DOHH2 (cell line): ENCODE data around the gene TMEM109.
A peak's percentile ranks its signal among the peaks of the same experiment; 100 is the strongest.

Experiments used
- EZH2phosphoT487 ChIP-seq: fragments of 200-600 bp; sonication (generic); IDR thresholded peaks from 2 replicates; pipeline ENCODE4 v1.6.1; 2017; ENCODE audit warnings: borderline replicate concordance, mild to moderate bottlenecking, antibody characterized with exemption, low read length, moderate library complexity, mixed read lengths
- TF ChIP-seq, protein P1 (sequence below): fragments of 200-600 bp; sonication (generic); IDR thresholded peaks from one replicate; pipeline ENCODE4 v1.5.1; 2014; ENCODE audit warnings: antibody characterized with exemption, mild to moderate bottlenecking, low read depth, low read length; ENCODE audit not compliant: poor library complexity, severe bottlenecking

DNA sequence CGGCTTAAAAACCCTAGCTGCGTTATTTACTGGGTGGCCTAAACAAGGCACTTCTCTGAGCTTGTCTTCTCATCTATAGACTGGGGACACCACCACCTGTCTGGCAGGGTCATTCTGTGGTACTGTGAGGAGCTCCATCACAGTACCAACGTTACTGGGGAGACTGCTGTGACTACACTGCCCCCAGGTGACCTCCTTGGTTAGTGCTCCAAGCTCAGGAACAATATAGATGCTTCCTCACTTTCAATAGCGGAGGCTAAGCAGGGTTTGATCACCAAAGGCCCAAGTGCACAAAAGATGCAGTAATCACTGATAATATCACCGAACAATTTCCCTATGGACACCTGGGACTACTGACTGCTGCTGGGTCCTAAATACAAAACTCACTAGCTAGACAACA is 26.4 kb upstream of the TMEM109 start:
- TF ChIP-seq, protein P1, sequence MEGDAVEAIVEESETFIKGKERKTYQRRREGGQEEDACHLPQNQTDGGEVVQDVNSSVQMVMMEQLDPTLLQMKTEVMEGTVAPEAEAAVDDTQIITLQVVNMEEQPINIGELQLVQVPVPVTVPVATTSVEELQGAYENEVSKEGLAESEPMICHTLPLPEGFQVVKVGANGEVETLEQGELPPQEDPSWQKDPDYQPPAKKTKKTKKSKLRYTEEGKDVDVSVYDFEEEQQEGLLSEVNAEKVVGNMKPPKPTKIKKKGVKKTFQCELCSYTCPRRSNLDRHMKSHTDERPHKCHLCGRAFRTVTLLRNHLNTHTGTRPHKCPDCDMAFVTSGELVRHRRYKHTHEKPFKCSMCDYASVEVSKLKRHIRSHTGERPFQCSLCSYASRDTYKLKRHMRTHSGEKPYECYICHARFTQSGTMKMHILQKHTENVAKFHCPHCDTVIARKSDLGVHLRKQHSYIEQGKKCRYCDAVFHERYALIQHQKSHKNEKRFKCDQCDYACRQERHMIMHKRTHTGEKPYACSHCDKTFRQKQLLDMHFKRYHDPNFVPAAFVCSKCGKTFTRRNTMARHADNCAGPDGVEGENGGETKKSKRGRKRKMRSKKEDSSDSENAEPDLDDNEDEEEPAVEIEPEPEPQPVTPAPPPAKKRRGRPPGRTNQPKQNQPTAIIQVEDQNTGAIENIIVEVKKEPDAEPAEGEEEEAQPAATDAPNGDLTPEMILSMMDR = peak; percentile 62
- TF ChIP-seq EZH2phosphoT487 = no peak
